GM12891 (cell line): Measurements from ENCODE around the gene DOK5.

ENCODE experiments used
- PAX5 ChIP-seq: IDR thresholded peaks from 2 replicates; pipeline ENCODE4 v1.6.1; 2011; ENCODE audit warnings: low read length, moderate library complexity, mild to moderate bottlenecking; ENCODE audit not compliant: insufficient read depth, severe bottlenecking
- POLR2A ChIP-seq: IDR thresholded peaks from 2 replicates; pipeline ENCODE4 v1.6.1; 2011; ENCODE audit warnings: low read depth, low read length, control low read depth
- POLR2AphosphoS5 ChIP-seq: IDR thresholded peaks from 2 replicates; pipeline ENCODE4 v1.6.1; 2011; ENCODE audit warnings: low read depth, low read length, control low read depth
- POU2F2 ChIP-seq: IDR thresholded peaks from 2 replicates; pipeline ENCODE4 v1.6.1; 2011; ENCODE audit warnings: low read depth, mild to moderate bottlenecking, control low read depth, low read length, moderate library complexity
- SPI1 ChIP-seq: IDR thresholded peaks from 2 replicates; pipeline ENCODE4 v1.6.1; 2011; ENCODE audit warnings: low read depth, low read length, control low read depth
- TAF1 ChIP-seq: IDR thresholded peaks from 2 replicates; pipeline ENCODE4 v1.6.1; 2011; ENCODE audit warnings: low read depth, low read length, control low read depth

- no peak for TF ChIP-seq TAF1
- TF ChIP-seq SPI1 = no peak
- no peak for TF ChIP-seq POLR2AphosphoS5
- TF ChIP-seq POLR2A = no peak
- TF ChIP-seq PAX5 = no peak
- TF ChIP-seq POU2F2 = no peak
Observed at GRCh38 chr20:54669040-54669363, 193.6 kb downstream of the DOK5 start.
